IPS-20b (cell line): Measurements from ENCODE around the gene MALAT1.

Experiments
- H3K27ac ChIP-seq: one replicate; pipeline ENCODE4 v1.5.1; 2013; ENCODE audit warnings: low read length
- H3K27me3 ChIP-seq: 2 replicates; pipeline ENCODE4 v1.6.1; 2013; ENCODE audit warnings: mild to moderate bottlenecking, low read length, inconsistent platforms; ENCODE audit not compliant: insufficient read depth
- H3K36me3 ChIP-seq: 2 replicates; pipeline ENCODE4 v1.6.1; 2013; ENCODE audit warnings: low read depth, mild to moderate bottlenecking, inconsistent platforms, low read length, moderate library complexity; ENCODE audit not compliant: insufficient read depth
- H3K4me1 ChIP-seq: 2 replicates; pipeline ENCODE4 v1.6.1; 2013; ENCODE audit warnings: mild to moderate bottlenecking, control low read depth, inconsistent platforms, low read length, moderate library complexity; ENCODE audit not compliant: insufficient read depth
- H3K4me3 ChIP-seq: 2 replicates; pipeline ENCODE4 v1.5.1; 2013; ENCODE audit warnings: mild to moderate bottlenecking, low read length, inconsistent platforms
- H3K9ac ChIP-seq: 2 replicates; pipeline ENCODE4 v1.6.1; 2013; ENCODE audit warnings: low read depth, mild to moderate bottlenecking, inconsistent platforms, low read length, moderate library complexity
- H3K9me3 ChIP-seq: 2 replicates; pipeline ENCODE4 v1.6.1; 2013; ENCODE audit warnings: mild to moderate bottlenecking, low read depth, low read length, inconsistent platforms; ENCODE audit not compliant: insufficient read depth

MALAT1 gene

DNA sequence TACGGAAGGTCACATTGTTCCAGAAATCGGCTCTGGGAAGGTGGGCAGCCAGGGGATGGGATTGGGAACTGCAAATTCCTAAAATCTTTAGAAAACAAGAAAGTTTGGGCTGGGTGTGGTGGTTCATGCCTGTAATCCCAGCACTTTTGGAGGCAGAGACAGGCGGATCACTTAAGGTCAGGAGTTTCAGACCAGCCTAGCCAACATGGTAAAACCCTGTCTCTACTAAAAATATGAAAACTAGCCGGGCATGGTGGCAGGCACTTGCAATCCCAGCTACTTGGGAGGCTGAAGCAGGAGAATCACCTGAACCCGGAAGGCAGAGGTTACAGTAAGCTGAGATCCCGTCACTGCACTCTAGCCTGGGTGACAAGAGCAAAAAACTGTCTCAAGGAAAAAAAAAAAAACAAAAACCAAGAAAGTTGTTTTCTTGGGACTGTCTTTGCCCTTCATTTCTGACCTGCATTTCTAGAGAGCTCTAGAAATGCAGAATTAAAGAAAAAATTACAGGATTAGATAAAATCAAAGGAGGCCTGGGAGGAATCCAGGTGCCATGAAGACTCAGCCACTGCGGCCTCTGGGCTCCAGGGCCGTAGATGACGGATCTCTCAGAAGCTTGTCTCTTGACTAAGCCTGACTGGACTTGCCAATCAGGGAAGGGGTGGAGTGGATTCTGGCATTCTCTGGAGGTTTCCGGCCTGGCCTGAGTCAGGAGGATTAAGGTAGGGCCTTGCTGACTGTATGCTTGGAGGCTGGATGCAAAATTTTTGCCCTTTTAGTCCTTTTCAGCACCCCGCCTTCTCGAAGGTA is 5.3 kb upstream of the MALAT1 start:
- Histone ChIP-seq H3K27ac (no peak overlapping the region), H3K4me1 (peaks cover 57% of the 10 kb centered on the region), H3K4me3 (no peak overlapping the region), H3K27me3 (no peaks in the 10 kb centered on the region), H3K36me3 (no peaks in the 10 kb centered on the region), H3K9ac (peak overlapping the region; percentile 20; the same call in 1 of the 2 replicates), H3K9me3 (no peaks in the 10 kb centered on the region)

- Histone ChIP-seq H3K27ac (no peak overlapping the region), H3K36me3 (peaks cover 17% of the 10 kb centered on the region), H3K9ac (peak overlapping the region; percentile 68), H3K4me1 (peaks cover 38% of the 10 kb centered on the region), H3K27me3 (no peaks in the 10 kb centered on the region), H3K4me3 (peak overlapping the region; percentile 59), H3K9me3 (no peaks in the 10 kb centered on the region)
These were observed 2.3 kb upstream of the MALAT1 start for GRCh38 chr11:65496304-65497140.

DNA sequence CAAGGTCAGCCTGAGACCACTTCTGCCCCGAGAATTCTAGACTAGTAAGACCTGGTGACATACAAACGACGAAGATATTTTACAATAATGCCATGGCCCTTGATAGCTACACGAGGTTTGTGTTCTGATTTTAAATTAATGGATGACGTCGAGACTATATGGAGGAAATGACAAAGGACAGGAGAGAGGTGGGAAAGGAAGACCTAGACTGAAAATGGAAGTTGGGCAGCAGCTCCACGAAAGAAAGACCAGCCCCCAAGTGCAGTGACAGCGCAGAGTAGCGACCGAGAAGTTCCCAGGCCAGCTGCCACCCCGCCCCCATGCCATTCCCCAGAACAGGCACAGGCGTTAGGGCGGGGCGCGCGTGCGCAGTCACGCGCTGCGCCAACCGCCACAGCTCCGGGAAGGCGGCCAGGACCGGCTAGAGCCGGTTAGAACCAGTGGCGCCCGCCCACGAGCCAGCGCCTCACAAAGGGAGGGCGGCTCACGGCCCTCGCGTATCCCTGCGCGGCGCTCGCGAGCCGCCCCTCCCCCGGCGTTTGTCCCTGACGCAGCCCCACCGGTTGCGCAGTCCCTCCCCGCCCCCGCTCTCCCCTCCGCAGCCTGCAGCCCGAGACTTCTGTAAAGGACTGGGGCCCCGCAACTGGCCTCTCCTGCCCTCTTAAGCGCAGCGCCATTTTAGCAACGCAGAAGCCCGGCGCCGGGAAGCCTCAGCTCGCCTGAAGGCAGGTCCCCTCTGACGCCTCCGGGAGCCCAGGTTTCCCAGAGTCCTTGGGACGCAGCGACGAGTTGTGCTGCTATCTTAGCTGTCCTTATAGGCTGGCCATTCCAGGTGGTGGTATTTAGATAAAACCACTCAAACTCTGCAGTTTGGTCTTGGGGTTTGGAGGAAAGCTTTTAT is 1.5 kb upstream of the MALAT1 start:
- peaks cover 30% of the 10 kb centered on the region for H3K4me1 ChIP-seq
- H3K9ac ChIP-seq, result peak overlapping the region; percentile 100
- peak overlapping the region; percentile 91 for H3K27ac ChIP-seq
- H3K27me3 ChIP-seq, result no peaks in the 10 kb centered on the region
- H3K9me3 ChIP-seq, result no peaks in the 10 kb centered on the region
- peak overlapping the region; percentile 96 for H3K4me3 ChIP-seq
- H3K36me3 ChIP-seq, result peaks cover 26% of the 10 kb centered on the region

- peak overlapping the region; percentile 100 for H3K9ac ChIP-seq
- H3K27ac ChIP-seq, result peak overlapping the region; percentile 91
- H3K4me1 ChIP-seq, result peaks cover 22% of the 10 kb centered on the region
- no peaks in the 10 kb centered on the region for H3K9me3 ChIP-seq
- no peaks in the 10 kb centered on the region for H3K27me3 ChIP-seq
- peaks cover 34% of the 10 kb centered on the region for H3K36me3 ChIP-seq
- H3K4me3 ChIP-seq, result peak overlapping the region; percentile 96
These were observed 661 bp upstream of the MALAT1 start for GRCh38 chr11:65498042-65498726.

- no peaks in the 10 kb centered on the region for H3K9me3 ChIP-seq
- no peaks in the 10 kb centered on the region for H3K27me3 ChIP-seq
- peak overlapping the region; percentile 91 for H3K27ac ChIP-seq
- peaks cover 38% of the 10 kb centered on the region for H3K36me3 ChIP-seq
- peak overlapping the region; percentile 100 for H3K9ac ChIP-seq
- H3K4me1 ChIP-seq, result peaks cover 18% of the 10 kb centered on the region
- H3K4me3 ChIP-seq, result peak overlapping the region; percentile 96
These were observed 193 bp upstream of the MALAT1 start for GRCh38 chr11:65498727-65498976.

- H3K4me3 ChIP-seq, result peak overlapping the region; percentile 96
- H3K36me3 ChIP-seq, result peaks cover 50% of the 10 kb centered on the region
- H3K9ac ChIP-seq, result peak overlapping the region; percentile 100
- H3K9me3 ChIP-seq, result no peaks in the 10 kb centered on the region
- peaks cover 24% of the 10 kb centered on the region for H3K4me1 ChIP-seq
- H3K27ac ChIP-seq, result no peak overlapping the region
- no peaks in the 10 kb centered on the region for H3K27me3 ChIP-seq
These were observed 1.0 kb downstream of the MALAT1 start for GRCh38 chr11:65499713-65500386.

DNA sequence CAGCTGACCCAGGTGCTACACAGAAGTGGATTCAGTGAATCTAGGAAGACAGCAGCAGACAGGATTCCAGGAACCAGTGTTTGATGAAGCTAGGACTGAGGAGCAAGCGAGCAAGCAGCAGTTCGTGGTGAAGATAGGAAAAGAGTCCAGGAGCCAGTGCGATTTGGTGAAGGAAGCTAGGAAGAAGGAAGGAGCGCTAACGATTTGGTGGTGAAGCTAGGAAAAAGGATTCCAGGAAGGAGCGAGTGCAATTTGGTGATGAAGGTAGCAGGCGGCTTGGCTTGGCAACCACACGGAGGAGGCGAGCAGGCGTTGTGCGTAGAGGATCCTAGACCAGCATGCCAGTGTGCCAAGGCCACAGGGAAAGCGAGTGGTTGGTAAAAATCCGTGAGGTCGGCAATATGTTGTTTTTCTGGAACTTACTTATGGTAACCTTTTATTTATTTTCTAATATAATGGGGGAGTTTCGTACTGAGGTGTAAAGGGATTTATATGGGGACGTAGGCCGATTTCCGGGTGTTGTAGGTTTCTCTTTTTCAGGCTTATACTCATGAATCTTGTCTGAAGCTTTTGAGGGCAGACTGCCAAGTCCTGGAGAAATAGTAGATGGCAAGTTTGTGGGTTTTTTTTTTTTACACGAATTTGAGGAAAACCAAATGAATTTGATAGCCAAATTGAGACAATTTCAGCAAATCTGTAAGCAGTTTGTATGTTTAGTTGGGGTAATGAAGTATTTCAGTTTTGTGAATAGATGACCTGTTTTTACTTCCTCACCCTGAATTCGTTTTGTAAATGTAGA is 1.7 kb downstream of the MALAT1 start:
- Histone ChIP-seq H3K36me3 (peaks cover 58% of the 10 kb centered on the region), H3K4me1 (peaks cover 25% of the 10 kb centered on the region), H3K4me3 (peak overlapping the region; percentile 96), H3K27me3 (no peaks in the 10 kb centered on the region), H3K27ac (no peak overlapping the region), H3K9me3 (no peaks in the 10 kb centered on the region), H3K9ac (peak overlapping the region; percentile 100)

GRCh38 chr11:65501186-65501471 is 2.3 kb downstream of the MALAT1 start:
- Histone ChIP-seq H3K4me3 (peak overlapping the region; percentile 96), H3K4me1 (peaks cover 25% of the 10 kb centered on the region), H3K9me3 (no peaks in the 10 kb centered on the region), H3K27me3 (no peaks in the 10 kb centered on the region), H3K27ac (no peak overlapping the region), H3K9ac (peak overlapping the region; percentile 100), H3K36me3 (peaks cover 63% of the 10 kb centered on the region)

GRCh38 chr11:65501472-65502273 is 2.8 kb downstream of the MALAT1 start:
- peak overlapping the region; percentile 100 for H3K9ac ChIP-seq
- H3K9me3 ChIP-seq, result no peaks in the 10 kb centered on the region
- H3K27me3 ChIP-seq, result no peaks in the 10 kb centered on the region
- peaks cover 69% of the 10 kb centered on the region for H3K36me3 ChIP-seq
- H3K27ac ChIP-seq, result no peak overlapping the region
- peak overlapping the region; percentile 96 for H3K4me3 ChIP-seq
- peaks cover 21% of the 10 kb centered on the region for H3K4me1 ChIP-seq

- H3K9me3 ChIP-seq, result no peaks in the 10 kb centered on the region
- peaks cover 16% of the 10 kb centered on the region; the same call in 1 of the 2 replicates for H3K4me1 ChIP-seq
- no peak overlapping the region for H3K27ac ChIP-seq
- peak overlapping the region; percentile 100 for H3K9ac ChIP-seq
- H3K4me3 ChIP-seq, result peak overlapping the region; percentile 96
- H3K36me3 ChIP-seq, result peaks cover 72% of the 10 kb centered on the region
- no peaks in the 10 kb centered on the region for H3K27me3 ChIP-seq
These were observed 3.4 kb downstream of the MALAT1 start for GRCh38 chr11:65502274-65502554.
